ENCODE results near the gene HRK. TPM values are rescaled to one million over a fixed set of nuclear protein-coding genes. Genes with fewer than 3 reads are reported as not detected.
A peak's percentile ranks its signal among the peaks of the same experiment; 100 is the strongest.

HRK gene
- total and polyA plus RNA-seq, 2 of the 4 experiments (the other 2 are of a cell fraction): not detected

- intact Hi-C loops (cut with micrococcal nuclease): loop anchor here (5.0 kb wide), 1 partner anchor 66 kb away; no protein-coding TSS in a partner anchor
- CTCF ChIA-PET: no interaction called here
- no peak overlapping the region for H3K14ac ChIP-seq (replicated peaks; ENCODE audit: low read depth, low read length)
Measured at GRCh38 chr12:116916122-116916521, 34.9 kb upstream of the HRK start.

More at GRCh38 chr12:116916122-116916521, 34.9 kb upstream of the HRK start:
- no TSS peak for BruUV-seq (replicated peaks)
- Histone ChIP-seq H2AK5ac (ENCODE audit: low read depth, low read length) (no peak overlapping the region), H3K9me1 (ENCODE audit: insufficient read depth, low read length) (peaks cover 15% of the 10 kb centered on the region), H3K4me3 (ENCODE audit: insufficient read depth, low read depth, low read length) (no peak overlapping the region), H2BK20ac (ENCODE audit: low read depth, low read length) (no peak overlapping the region), H3K27ac (ENCODE audit: insufficient read depth, low read length) (no peak overlapping the region), H2AK9ac (replicated peaks; ENCODE audit: low read depth, low read length, poor library complexity) (no peak overlapping the region), H4K20me1 (ENCODE audit: insufficient read depth, low read length) (peaks cover 58% of the 10 kb centered on the region), H2BK15ac (ENCODE audit: low read depth, low read length) (no peak overlapping the region), H4K8ac (ENCODE audit: low read depth in 2 of 2, low read length in 2 of 2) (no peak overlapping the region), H3K9ac (ENCODE audit: low read depth, low read length) (no peak overlapping the region), H4K91ac (ENCODE audit: insufficient read depth, low read depth, low read length) (no peak overlapping the region), H3K9me3 (ENCODE audit: control insufficient read depth, insufficient read depth, low read length) (no peaks in the 10 kb centered on the region), H3K56ac (ENCODE audit: extremely low read depth, insufficient read depth, low read length) (no peak overlapping the region), H2BK5ac (ENCODE audit: low read depth, low read length, poor library complexity, severe bottlenecking) (peak overlapping the region; percentile 36), H3K23ac (ENCODE audit: low read depth, low read length) (no peak overlapping the region), H2BK120ac (ENCODE audit: low read depth, low read length) (no peak overlapping the region), H3K4me2 (ENCODE audit: low read depth, low read length) (peak overlapping the region; percentile 26; the same call in 1 of the 2 replicates), H3K79me1 (ENCODE audit: low read depth in 1 of 2, low read length in 2 of 2) (peaks cover 33 to 86% of the 10 kb centered on the region in 2 experiments), H2AFZ (replicated peaks; ENCODE audit: low read length, poor library complexity) (no peak overlapping the region), H4K5ac (ENCODE audit: low read depth, low read length) (no peak overlapping the region), H3K4ac (ENCODE audit: low read depth, low read length) (no peak overlapping the region), H3K36me3 (ENCODE audit: control insufficient read depth, insufficient read depth, low read length) (peaks cover 2% of the 10 kb centered on the region; the same call in 1 of the 2 replicates), H3K27me3 (ENCODE audit: control insufficient read depth, insufficient read depth, low read length) (no peaks in the 10 kb centered on the region), H3K4me1 (ENCODE audit: control insufficient read depth, insufficient read depth, low read length) (peaks cover 7% of the 10 kb centered on the region), H3K18ac (ENCODE audit: low read depth, low read length) (no peak overlapping the region)
- POLR2A ChIA-PET (ENCODE audit: unreplicated experiment): no interaction called here
- peak; percentile 60 for DNase-seq
- ATAC-seq (ENCODE audit: low read depth): peak; percentile 18
- in situ Hi-C loops (cut with MboI; ENCODE audit: low sequenced_read_pairs): no loop called here
- dilution Hi-C loops (cut with HindIII; ENCODE audit: low sequenced_read_pairs, unreplicated experiment): no loop called here
- TF ChIP-seq FOS (IDR thresholded peaks at IDR 0.05; ENCODE audit: low read depth, low read length): peak; percentile 58; the same call in 1 of the 2 replicates
- TF ChIP-seq CEBPB (IDR thresholded peaks at IDR 0.05; ENCODE audit: low read depth, low read length): no peak

Data from IMR-90 (cell line).